Loucy (cell line): ENCODE results near the gene SYT7.

Experiments used
- EZH2phosphoT487 ChIP-seq: fragments of 200-600 bp; IDR thresholded peaks from 2 replicates; pipeline ENCODE4 v1.6.1; 2018; ENCODE audit warnings: antibody characterized with exemption, mild to moderate bottlenecking, moderate library complexity, borderline replicate concordance
- TF ChIP-seq, protein P1 (sequence below): fragments of 200-600 bp; sonication (generic); conservative IDR thresholded peaks from 2 replicates; pipeline ENCODE4 v1.5.1; 2014; ENCODE audit warnings: mild to moderate bottlenecking, antibody characterized with exemption, low read length

DNA sequence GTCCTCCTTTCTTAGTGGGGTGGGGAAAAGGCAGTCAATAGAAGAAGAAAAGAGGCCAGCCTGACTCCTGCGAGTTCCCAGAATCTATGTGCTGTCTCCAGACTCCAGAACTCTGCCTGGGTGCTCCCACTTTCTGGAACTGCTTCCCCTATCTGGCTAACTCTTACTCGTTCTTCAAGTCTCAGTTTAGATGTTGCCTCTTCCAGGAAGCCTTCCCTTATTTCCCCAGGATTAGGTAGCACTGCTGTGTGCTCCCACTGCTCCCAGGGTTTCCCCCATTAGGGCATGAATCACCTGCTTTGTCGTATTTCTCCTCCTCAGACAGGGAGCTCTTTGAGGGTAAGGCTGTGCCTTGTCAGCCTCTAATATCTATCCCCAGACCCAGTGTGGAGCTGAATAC, 17.5 kb upstream of the SYT7 start:
- TF ChIP-seq, protein P1, sequence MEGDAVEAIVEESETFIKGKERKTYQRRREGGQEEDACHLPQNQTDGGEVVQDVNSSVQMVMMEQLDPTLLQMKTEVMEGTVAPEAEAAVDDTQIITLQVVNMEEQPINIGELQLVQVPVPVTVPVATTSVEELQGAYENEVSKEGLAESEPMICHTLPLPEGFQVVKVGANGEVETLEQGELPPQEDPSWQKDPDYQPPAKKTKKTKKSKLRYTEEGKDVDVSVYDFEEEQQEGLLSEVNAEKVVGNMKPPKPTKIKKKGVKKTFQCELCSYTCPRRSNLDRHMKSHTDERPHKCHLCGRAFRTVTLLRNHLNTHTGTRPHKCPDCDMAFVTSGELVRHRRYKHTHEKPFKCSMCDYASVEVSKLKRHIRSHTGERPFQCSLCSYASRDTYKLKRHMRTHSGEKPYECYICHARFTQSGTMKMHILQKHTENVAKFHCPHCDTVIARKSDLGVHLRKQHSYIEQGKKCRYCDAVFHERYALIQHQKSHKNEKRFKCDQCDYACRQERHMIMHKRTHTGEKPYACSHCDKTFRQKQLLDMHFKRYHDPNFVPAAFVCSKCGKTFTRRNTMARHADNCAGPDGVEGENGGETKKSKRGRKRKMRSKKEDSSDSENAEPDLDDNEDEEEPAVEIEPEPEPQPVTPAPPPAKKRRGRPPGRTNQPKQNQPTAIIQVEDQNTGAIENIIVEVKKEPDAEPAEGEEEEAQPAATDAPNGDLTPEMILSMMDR = no peak
- TF ChIP-seq EZH2phosphoT487 = no peak
